ENCODE results near the gene USP4.
"Not testable (repeated sequence)": the region's sequence is repeated elsewhere in the genome, so short reads cannot be mapped to it uniquely, and the experiment has no call there.

The USP4 gene

GRCh38 chr3:49238274-49239127, 101.4 kb downstream of the USP4 start:
- TF ChIP-seq SPI1 (IDR thresholded peaks at IDR 0.05; ENCODE audit: borderline replicate concordance, low read depth) = peak; percentile 81; the same call in 1 of the 2 replicates
- no peak for TF ChIP-seq GABPA (IDR thresholded peaks at IDR 0.05; ENCODE audit: low read depth)
- no peak for TF ChIP-seq REST (IDR thresholded peaks at IDR 0.05; ENCODE audit: insufficient replicate concordance, low read depth)
- no peak for TF ChIP-seq CTCF (IDR thresholded peaks at IDR 0.05; ENCODE audit: insufficient read depth, low read length)
- peak; percentile 94 for TF ChIP-seq POLR2AphosphoS5 (IDR thresholded peaks at IDR 0.05; ENCODE audit: low read depth)
- Histone ChIP-seq H3K27me3 (ENCODE audit: insufficient read depth, poor library complexity, severe bottlenecking) (no peaks in the 10 kb centered on the region), H3K27ac (replicated peaks) (peak overlapping the region; percentile 92), H3K4me3 (replicated peaks; ENCODE audit: insufficient read depth, low read length) (no peak overlapping the region)
- peak; percentile 93 to 97 for DNase-seq (ENCODE audit: low read depth in 1 of 2, low spot score in 1 of 2)

GRCh38 chr3:49237344-49237743, 102.5 kb downstream of the USP4 start:
- Histone ChIP-seq H3K27me3 (ENCODE audit: insufficient read depth, poor library complexity, severe bottlenecking) (no peaks in the 10 kb centered on the region), H3K27ac (replicated peaks) (peak overlapping the region; percentile 92), H3K4me3 (replicated peaks; ENCODE audit: insufficient read depth, low read length) (no peak overlapping the region)
- no peak for TF ChIP-seq GABPA (IDR thresholded peaks at IDR 0.05; ENCODE audit: low read depth)
- TF ChIP-seq POLR2AphosphoS5 (IDR thresholded peaks at IDR 0.05; ENCODE audit: low read depth) = no peak
- no peak for TF ChIP-seq REST (IDR thresholded peaks at IDR 0.05; ENCODE audit: insufficient replicate concordance, low read depth)
- no peak for TF ChIP-seq SPI1 (IDR thresholded peaks at IDR 0.05; ENCODE audit: borderline replicate concordance, low read depth)
- TF ChIP-seq CTCF (IDR thresholded peaks at IDR 0.05; ENCODE audit: insufficient read depth, low read length) = no peak
- DNase-seq (ENCODE audit: low read depth in 1 of 2, low spot score in 1 of 2) = no peak

- DNase-seq (ENCODE audit: low read depth in 1 of 2, low spot score in 1 of 2) = no peak
- H3K27me3 ChIP-seq (ENCODE audit: insufficient read depth, poor library complexity, severe bottlenecking) = no peaks in the 10 kb centered on the region
- no peak overlapping the region for H3K4me3 ChIP-seq (replicated peaks; ENCODE audit: insufficient read depth, low read length)
- no peak overlapping the region; the same call in 1 of the 2 replicates for H3K27ac ChIP-seq (replicated peaks)
- TF ChIP-seq GABPA (IDR thresholded peaks at IDR 0.05; ENCODE audit: low read depth) = no peak
- no peak for TF ChIP-seq CTCF (IDR thresholded peaks at IDR 0.05; ENCODE audit: insufficient read depth, low read length)
- TF ChIP-seq POLR2AphosphoS5 (IDR thresholded peaks at IDR 0.05; ENCODE audit: low read depth) = no peak
- no peak for TF ChIP-seq SPI1 (IDR thresholded peaks at IDR 0.05; ENCODE audit: borderline replicate concordance, low read depth)
- TF ChIP-seq REST (IDR thresholded peaks at IDR 0.05; ENCODE audit: insufficient replicate concordance, low read depth) = no peak
Observed at GRCh38 chr3:49236226-49236625, 103.6 kb downstream of the USP4 start.

GRCh38 chr3:49228817-49229216, 111.0 kb downstream of the USP4 start:
- H3K27ac ChIP-seq (replicated peaks); H3K4me3 ChIP-seq (replicated peaks; ENCODE audit: insufficient read depth, low read length); DNase-seq (ENCODE audit: low read depth in 1 of 2, low spot score in 1 of 2); H3K27me3 ChIP-seq (ENCODE audit: insufficient read depth, poor library complexity, severe bottlenecking): not testable (repeated sequence)

Data from HL-60 (cell line).